Measurements from ENCODE around the gene EPYC. TPM values are rescaled to one million over a fixed set of nuclear protein-coding genes. Genes with fewer than 3 reads are reported as not detected.

The EPYC gene
- total and polyA plus RNA-seq, 4 donors, result not detected

DNA sequence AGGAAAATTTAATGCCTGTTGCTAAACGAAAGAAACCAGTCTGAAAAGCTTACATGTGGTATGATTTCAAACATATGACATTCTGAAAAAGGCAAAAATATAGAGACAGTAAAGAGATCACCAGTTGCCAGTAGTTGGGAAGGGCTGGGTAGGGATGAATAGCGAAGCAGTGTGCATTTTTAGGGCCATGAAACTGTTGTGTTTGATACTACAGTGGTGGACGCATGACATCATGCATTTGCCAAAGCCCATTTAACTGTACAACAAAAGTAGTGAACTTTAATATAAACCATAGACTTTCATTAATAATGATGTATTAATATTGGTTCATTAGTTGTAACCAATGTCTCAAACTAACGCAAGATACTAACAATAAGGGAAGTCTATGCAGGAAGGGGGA is 14.7 kb upstream of the EPYC start:
- Histone ChIP-seq H3K4me1 (ENCODE audit: control insufficient read depth in 4 of 4, insufficient read depth in 4 of 4, low read length in 3 of 4) (no peaks in the 10 kb centered on the region), H3K27me3 (ENCODE audit: control insufficient read depth in 4 of 4, insufficient read depth in 4 of 4, low read length in 3 of 4) (no peaks in the 10 kb centered on the region), H3K9ac (ENCODE audit: low read depth in 1 of 2, low read length in 2 of 2) (no peak overlapping the region), H3K9me3 (ENCODE audit: control insufficient read depth in 4 of 4, low read length in 3 of 4) (peaks cover 0 to 3% (median 0%) of the 10 kb centered on the region in 4 donors), H3K4me3 (ENCODE audit: low read depth in 1 of 3, low read length in 3 of 3) (no peak overlapping the region), H3K27ac (ENCODE audit: low read depth in 1 of 2, low read length in 2 of 2) (no peak overlapping the region), H3K36me3 (ENCODE audit: control insufficient read depth in 4 of 4, insufficient read depth in 3 of 4, low read depth in 1 of 4, low read length in 3 of 4) (no peaks in the 10 kb centered on the region)
- 81% methylated on average over 4 of the region's 4 CpGs for WGBS
- no peak for TF ChIP-seq NR2F2 (IDR thresholded peaks at IDR 0.05)
- no peak for TF ChIP-seq JUND (IDR thresholded peaks at IDR 0.05)
- TF ChIP-seq, protein P1, sequence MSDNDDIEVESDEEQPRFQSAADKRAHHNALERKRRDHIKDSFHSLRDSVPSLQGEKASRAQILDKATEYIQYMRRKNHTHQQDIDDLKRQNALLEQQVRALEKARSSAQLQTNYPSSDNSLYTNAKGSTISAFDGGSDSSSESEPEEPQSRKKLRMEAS (IDR thresholded peaks at IDR 0.05), result no peak
- no peak for TF ChIP-seq HNF4A (conservative IDR thresholded peaks at IDR 0.05)
- no peak for TF ChIP-seq TAF1 (conservative IDR thresholded peaks at IDR 0.05)
- TF ChIP-seq RAD21 (IDR thresholded peaks at IDR 0.05), result no peak
- TF ChIP-seq REST (IDR thresholded peaks at IDR 0.05), result no peak
- TF ChIP-seq ZBTB33 (IDR thresholded peaks at IDR 0.05), result no peak
- no peak for TF ChIP-seq HNF4G (IDR thresholded peaks at IDR 0.05)
- no peak for TF ChIP-seq RXRA (IDR thresholded peaks at IDR 0.05)
- TF ChIP-seq ATF3 (IDR thresholded peaks at IDR 0.05), result no peak
- TF ChIP-seq GABPA (IDR thresholded peaks at IDR 0.05 in 1 of 2, conservative IDR thresholded peaks at IDR 0.05 in 1 of 2), result no peak
- no peak for TF ChIP-seq FOXA1 (IDR thresholded peaks at IDR 0.05)
- no peak for DNase-seq (ENCODE audit: low spot score)

DNA sequence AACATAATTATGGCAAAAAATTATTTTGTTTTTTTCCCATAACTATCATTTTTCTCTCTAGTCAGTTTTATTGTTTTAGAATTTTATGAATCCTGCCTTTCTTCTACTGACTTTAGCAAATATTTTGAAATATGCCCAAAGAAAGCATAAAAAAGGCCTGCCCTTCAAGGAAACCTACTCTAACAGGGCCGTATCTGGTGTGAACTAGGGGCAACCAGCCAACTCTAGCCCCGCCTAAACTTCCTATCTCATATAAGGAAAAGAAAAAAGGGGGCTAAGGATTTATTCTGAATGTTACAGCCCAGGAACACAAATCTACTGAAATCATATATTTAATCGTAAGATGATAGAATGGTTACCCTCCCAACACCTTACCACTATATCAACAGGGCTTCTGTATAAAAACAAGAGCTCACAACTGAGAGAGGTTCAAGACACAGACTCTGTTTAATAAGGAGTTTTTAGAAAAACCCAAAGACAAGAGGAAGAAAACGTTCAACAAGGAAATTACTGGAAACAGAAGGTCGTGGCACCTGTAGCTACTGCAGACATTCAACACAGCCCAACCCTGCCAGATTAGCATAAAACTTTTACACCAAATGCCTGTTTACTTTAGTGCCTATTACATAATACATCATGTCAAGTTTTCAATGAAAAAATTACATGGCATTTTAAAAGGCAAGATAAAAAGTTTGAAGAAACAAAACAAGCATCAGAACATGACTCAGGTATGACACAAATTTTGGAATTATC is 12.9 kb upstream of the EPYC start:
- no peak overlapping the region for H3K4me3 ChIP-seq (ENCODE audit: low read depth in 1 of 3, low read length in 3 of 3)
- WGBS, result 62% methylated on average over 5 of the region's 5 CpGs
- H3K27ac ChIP-seq (ENCODE audit: low read depth in 1 of 2, low read length in 2 of 2), result no peak overlapping the region
- TF ChIP-seq RXRA (IDR thresholded peaks at IDR 0.05), result no peak
- no peak for TF ChIP-seq HNF4G (IDR thresholded peaks at IDR 0.05)
- no peaks in the 10 kb centered on the region for H3K9me3 ChIP-seq (ENCODE audit: control insufficient read depth in 4 of 4, low read length in 3 of 4)
- no peak overlapping the region for H3K9ac ChIP-seq (ENCODE audit: low read depth in 1 of 2, low read length in 2 of 2)
- DNase-seq (ENCODE audit: low spot score), result no peak
- H3K27me3 ChIP-seq (ENCODE audit: control insufficient read depth in 4 of 4, insufficient read depth in 4 of 4, low read length in 3 of 4), result no peaks in the 10 kb centered on the region
- H3K36me3 ChIP-seq (ENCODE audit: control insufficient read depth in 4 of 4, insufficient read depth in 3 of 4, low read depth in 1 of 4, low read length in 3 of 4), result no peaks in the 10 kb centered on the region
- no peaks in the 10 kb centered on the region for H3K4me1 ChIP-seq (ENCODE audit: control insufficient read depth in 4 of 4, insufficient read depth in 4 of 4, low read length in 3 of 4)

Data from liver (tissue), 9 donors.